Hepatocyte (in vitro differentiated cells): ENCODE data around the gene SNX24. TPM values are rescaled to one million over a fixed set of nuclear protein-coding genes. Genes with fewer than 3 reads are reported as not detected.

Source experiments
- DNase-seq: peaks from one replicate; pipeline ENCODE4 v3.0.0-alpha.2; 2016; ENCODE audit warnings: low spot score
- H2AFZ ChIP-seq: fragments of 200-600 bp; sonication (generic); 2 replicates; pipeline ENCODE4 v1.6.0; 2016; ENCODE audit warnings: antibody characterized with exemption, mild to moderate bottlenecking
- H3K27ac ChIP-seq: fragments of 200-600 bp; sonication (generic); 2 replicates; pipeline ENCODE4 v1.5.1; 2016; ENCODE audit warnings: mild to moderate bottlenecking
- H3K27me3 ChIP-seq: fragments of 200-600 bp; sonication (generic); 2 replicates; pipeline ENCODE4 v1.6.1; 2016
- H3K36me3 ChIP-seq: fragments of 200-600 bp; sonication (generic); replicated peaks from 2 replicates; pipeline ENCODE4 v1.5.1; 2016; ENCODE audit warnings: low read depth; ENCODE audit not compliant: insufficient read depth
- H3K4me1 ChIP-seq: fragments of 200-600 bp; sonication (generic); 2 replicates; pipeline ENCODE4 v1.5.1; 2016; ENCODE audit warnings: mild to moderate bottlenecking, moderate library complexity; ENCODE audit not compliant: insufficient read depth
- H3K4me2 ChIP-seq: fragments of 200-600 bp; sonication (generic); 2 replicates; pipeline ENCODE4 v1.6.0; 2016
- H3K4me3 ChIP-seq: fragments of 200-600 bp; sonication (generic); 2 replicates; pipeline ENCODE4 v1.5.1; 2016; ENCODE audit warnings: mild to moderate bottlenecking
- H3K79me2 ChIP-seq: fragments of 200-600 bp; sonication (generic); 2 replicates; pipeline ENCODE4 v1.6.0; 2017; ENCODE audit warnings: mild to moderate bottlenecking
- H3K9me2 ChIP-seq: fragments of 200-600 bp; sonication (generic); replicated peaks from 2 replicates; pipeline ENCODE4 v1.6.0; 2017; ENCODE audit warnings: mild to moderate bottlenecking; ENCODE audit not compliant: insufficient read depth
- H3K9me3 ChIP-seq: fragments of 200-600 bp; sonication (generic); 2 replicates; pipeline ENCODE4 v1.5.1; 2016; ENCODE audit warnings: low read depth, mild to moderate bottlenecking
- H4K20me1 ChIP-seq: fragments of 200-600 bp; sonication (generic); 2 replicates; pipeline ENCODE4 v1.6.0; 2016; ENCODE audit warnings: mild to moderate bottlenecking; ENCODE audit not compliant: insufficient read depth, poor library complexity, severe bottlenecking
- EZH2 ChIP-seq: fragments of 200-600 bp; sonication (generic); IDR thresholded peaks from 2 replicates; pipeline ENCODE4 v1.6.1; 2016; ENCODE audit warnings: antibody characterized with exemption, mild to moderate bottlenecking, borderline replicate concordance
- EZH2phosphoT487 ChIP-seq: fragments of 200-600 bp; sonication (generic); IDR thresholded peaks from one replicate; pipeline ENCODE4 v1.6.1; 2018; ENCODE audit warnings: antibody characterized with exemption, mild to moderate bottlenecking, low read depth, moderate library complexity; ENCODE audit not compliant: unreplicated experiment, severe bottlenecking
- WGBS: methylation state at CpG from one replicate; pipeline ENCODE4 v1.1.6; 2016; ENCODE audit warnings: low lambda C conversion rate; ENCODE audit errors: missing lambda C conversion rate; 5-methylcytosine and 5-hydroxymethylcytosine counted together
- polyA plus RNA-seq: library from polyadenylated mRNA; unstranded; fragments of >200 nt; fragmentation: Nextera tagmentation; extraction: Ambion mirVana; gene quantifications from 2 replicates; pipeline ENCODE4 v1.2.1, GENCODE V29; 2016
- total RNA-seq: library from RNA; depleted of rRNA; stranded (reverse); fragments of >200 nt; gene quantifications from 2 replicates; pipeline ENCODE4 v1.2.3, GENCODE V29; 2014
- TF ChIP-seq, protein P1 (sequence below): fragments of 200-600 bp; sonication (generic); IDR thresholded peaks from 2 replicates; pipeline ENCODE4 v1.5.1; 2016; ENCODE audit warnings: antibody characterized with exemption, mild to moderate bottlenecking; ENCODE audit not compliant: poor library complexity

SNX24 gene
- total and polyA plus RNA-seq, 2 experiments from 2014 or later: 28.8 to 38.2 TPM

DNA sequence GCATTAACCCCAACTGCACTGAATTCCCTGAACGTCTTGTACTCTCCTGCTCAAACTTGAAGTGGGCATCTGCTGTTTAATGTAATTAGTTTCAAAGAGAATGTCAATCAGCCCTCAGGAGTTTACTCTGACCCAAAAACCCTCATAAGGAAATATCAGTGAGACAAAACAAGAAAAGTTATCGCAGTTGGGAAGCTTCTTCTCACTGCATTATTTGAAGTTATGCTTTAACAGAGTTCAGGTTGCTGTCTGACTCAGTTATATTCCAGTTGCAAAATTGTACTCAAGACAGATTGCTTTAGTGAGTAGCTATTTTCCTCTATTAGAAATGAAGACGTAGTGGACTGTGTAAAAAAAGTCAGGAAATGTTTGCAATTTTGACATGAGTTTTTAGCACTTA, 139.0 kb downstream of the SNX24 start:
- no peak for DNase-seq
- Histone ChIP-seq H3K4me2 (no peak overlapping the region), H3K9me3 (no peaks in the 10 kb centered on the region), H3K4me1 (no peaks in the 10 kb centered on the region), H3K9me2 (no peaks in the 10 kb centered on the region), H3K27ac (no peak overlapping the region), H2AFZ (no peak overlapping the region), H3K79me2 (peaks cover 5% of the 10 kb centered on the region), H3K36me3 (no peaks in the 10 kb centered on the region), H4K20me1 (no peaks in the 10 kb centered on the region), H3K27me3 (no peaks in the 10 kb centered on the region), H3K4me3 (no peak overlapping the region)
- TF ChIP-seq, protein P1, sequence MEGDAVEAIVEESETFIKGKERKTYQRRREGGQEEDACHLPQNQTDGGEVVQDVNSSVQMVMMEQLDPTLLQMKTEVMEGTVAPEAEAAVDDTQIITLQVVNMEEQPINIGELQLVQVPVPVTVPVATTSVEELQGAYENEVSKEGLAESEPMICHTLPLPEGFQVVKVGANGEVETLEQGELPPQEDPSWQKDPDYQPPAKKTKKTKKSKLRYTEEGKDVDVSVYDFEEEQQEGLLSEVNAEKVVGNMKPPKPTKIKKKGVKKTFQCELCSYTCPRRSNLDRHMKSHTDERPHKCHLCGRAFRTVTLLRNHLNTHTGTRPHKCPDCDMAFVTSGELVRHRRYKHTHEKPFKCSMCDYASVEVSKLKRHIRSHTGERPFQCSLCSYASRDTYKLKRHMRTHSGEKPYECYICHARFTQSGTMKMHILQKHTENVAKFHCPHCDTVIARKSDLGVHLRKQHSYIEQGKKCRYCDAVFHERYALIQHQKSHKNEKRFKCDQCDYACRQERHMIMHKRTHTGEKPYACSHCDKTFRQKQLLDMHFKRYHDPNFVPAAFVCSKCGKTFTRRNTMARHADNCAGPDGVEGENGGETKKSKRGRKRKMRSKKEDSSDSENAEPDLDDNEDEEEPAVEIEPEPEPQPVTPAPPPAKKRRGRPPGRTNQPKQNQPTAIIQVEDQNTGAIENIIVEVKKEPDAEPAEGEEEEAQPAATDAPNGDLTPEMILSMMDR: no peak
- TF ChIP-seq EZH2phosphoT487: no peak
- TF ChIP-seq EZH2: no peak
- 89% methylated on average over 3 of the region's 3 CpGs for WGBS

DNA sequence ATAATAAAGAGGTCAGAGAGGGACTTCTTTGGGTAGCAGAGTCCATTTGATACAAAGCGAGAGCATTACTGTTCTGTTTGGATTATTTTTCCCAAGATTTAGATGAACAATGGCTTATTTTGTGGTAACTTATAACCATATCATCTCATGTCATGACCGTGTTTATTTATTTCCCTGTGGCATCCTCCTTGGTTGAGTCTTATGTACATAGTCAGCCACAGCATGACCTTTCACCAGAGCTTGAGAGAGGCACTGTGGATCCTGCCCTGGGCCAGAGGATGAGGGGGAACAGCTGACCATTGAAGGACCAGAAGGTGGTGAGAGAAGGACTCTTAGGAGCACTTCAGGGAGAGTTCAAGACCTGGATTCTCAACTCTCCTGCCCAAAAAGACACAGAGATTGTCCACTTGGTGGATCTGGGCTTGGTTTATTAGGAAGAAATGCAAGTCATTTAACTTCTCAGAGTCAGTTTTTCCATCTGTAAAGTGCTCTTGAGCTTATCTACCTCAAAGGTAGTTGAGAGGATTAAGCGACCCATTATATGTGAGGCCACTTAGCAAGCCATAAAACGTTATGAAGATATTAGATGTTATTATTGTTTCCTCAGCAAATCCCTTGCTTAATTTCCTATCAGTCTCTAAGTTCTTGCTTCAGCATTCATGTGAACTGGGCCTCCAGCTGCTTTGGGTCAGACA, 139.7 kb downstream of the SNX24 start:
- no peaks in the 10 kb centered on the region for H3K4me1 ChIP-seq
- peaks cover 5% of the 10 kb centered on the region for H3K79me2 ChIP-seq
- H3K27me3 ChIP-seq: no peaks in the 10 kb centered on the region
- no peaks in the 10 kb centered on the region for H3K9me3 ChIP-seq
- no peak overlapping the region for H3K4me3 ChIP-seq
- H3K4me2 ChIP-seq: no peak overlapping the region
- no peak overlapping the region for H2AFZ ChIP-seq
- H4K20me1 ChIP-seq: no peaks in the 10 kb centered on the region
- no peaks in the 10 kb centered on the region for H3K9me2 ChIP-seq
- H3K27ac ChIP-seq: no peak overlapping the region
- H3K36me3 ChIP-seq: no peaks in the 10 kb centered on the region
- no peak for TF ChIP-seq EZH2phosphoT487
- TF ChIP-seq, protein P1: no peak
- TF ChIP-seq EZH2: no peak
- 68% methylated on average over 4 of the region's 4 CpGs for WGBS
- no peak for DNase-seq

DNA sequence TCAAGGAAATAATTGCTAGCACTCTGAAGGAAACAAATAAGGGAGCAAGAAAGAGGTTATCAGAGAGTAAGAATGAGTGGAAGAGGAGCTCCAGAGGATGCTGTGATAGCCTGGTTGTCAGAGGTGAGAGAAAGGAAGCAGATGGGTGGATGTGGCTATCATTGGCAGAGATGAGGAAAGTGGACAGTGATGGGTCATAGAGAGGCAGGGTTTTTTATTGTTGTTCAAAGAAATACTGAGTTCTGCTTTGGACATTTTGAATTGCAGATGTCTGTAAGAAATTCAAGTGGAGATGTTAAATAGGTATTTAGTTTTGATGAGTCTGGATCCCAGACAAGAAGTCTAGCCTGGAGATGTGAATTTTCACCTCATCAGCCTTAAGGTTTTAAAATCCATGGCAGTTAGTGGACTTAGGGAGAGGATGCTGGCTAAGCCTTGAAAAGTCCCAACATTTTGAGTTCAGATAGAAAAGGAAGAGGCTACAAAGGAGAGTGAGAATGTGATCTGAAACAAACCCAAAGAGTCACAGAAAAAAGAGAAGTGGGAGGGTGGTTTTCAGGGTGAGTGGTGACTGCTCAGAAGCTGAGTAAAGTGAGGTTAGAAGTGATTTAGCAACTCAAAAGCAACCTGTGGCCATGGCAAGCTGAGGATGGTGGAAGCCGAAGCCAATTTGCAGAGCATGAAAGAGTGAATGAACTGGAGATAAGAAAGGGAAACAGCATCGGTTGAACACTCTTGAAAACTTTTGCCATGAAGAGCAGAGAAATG, 140.7 kb downstream of the SNX24 start:
- Histone ChIP-seq H2AFZ (no peak overlapping the region), H3K27ac (no peak overlapping the region), H3K4me1 (no peaks in the 10 kb centered on the region), H4K20me1 (no peaks in the 10 kb centered on the region), H3K27me3 (no peaks in the 10 kb centered on the region), H3K4me3 (no peak overlapping the region), H3K9me2 (no peaks in the 10 kb centered on the region), H3K4me2 (no peak overlapping the region), H3K79me2 (peaks cover 5% of the 10 kb centered on the region), H3K9me3 (no peaks in the 10 kb centered on the region), H3K36me3 (no peaks in the 10 kb centered on the region)
- 98% methylated on average over 2 of the region's 2 CpGs for WGBS
- DNase-seq: no peak
- no peak for TF ChIP-seq EZH2
- TF ChIP-seq, protein P1: no peak
- TF ChIP-seq EZH2phosphoT487: no peak
